ENCODE measurements around the gene PIGK.
"Not testable (repeated sequence)": the region's sequence is repeated elsewhere in the genome, so short reads cannot be mapped to it uniquely, and the experiment has no call there.

Gene PIGK

DNA sequence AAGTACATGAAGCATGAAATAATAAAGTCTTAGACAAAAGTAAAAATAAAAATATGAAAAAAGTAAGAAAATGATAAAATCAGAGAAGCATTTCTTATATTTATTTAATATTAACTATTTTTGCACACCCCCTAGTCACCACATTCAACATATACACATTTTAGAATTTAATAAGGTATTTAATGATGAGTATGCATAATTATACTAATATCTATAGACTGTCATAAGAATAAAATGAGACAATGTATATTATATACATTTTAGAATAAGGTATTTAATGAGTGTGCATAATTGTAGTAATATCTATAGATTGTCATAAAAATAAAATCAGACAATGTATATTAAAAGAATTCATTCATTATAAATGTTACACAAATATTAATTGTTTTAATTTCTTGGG is 18.9 kb downstream of the PIGK start:
- TF ChIP-seq CTCF (conservative IDR thresholded peaks at IDR 0.05; ENCODE audit: low read depth, low read length), result no peak
- no peak overlapping the region for H3K4me3 ChIP-seq (ENCODE audit: low read depth, low read length)
- no peak for DNase-seq (ENCODE audit: low read depth)

DNA sequence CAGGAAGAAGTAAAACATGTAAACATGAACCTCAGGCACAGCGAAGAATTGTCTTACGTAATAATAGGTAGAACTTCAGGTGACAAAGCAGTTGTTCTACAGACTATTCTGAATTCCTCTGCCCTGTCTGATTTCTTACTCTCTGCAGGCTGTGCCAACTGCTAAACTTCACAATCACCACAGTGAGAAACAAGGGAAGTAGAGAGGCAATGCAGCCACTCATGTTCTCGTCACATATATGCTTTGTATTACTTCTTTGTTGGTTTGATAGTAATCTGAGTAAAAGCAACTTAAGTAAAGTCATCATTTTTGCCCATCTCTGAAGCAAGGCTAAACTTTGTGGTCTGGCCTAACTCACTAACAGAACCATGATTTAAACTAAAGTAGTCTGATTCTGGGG is 21.9 kb downstream of the PIGK start:
- DNase-seq (ENCODE audit: low read depth), result no peak
- no peak overlapping the region for H3K4me3 ChIP-seq (ENCODE audit: low read depth, low read length)
- TF ChIP-seq CTCF (conservative IDR thresholded peaks at IDR 0.05; ENCODE audit: low read depth, low read length), result no peak

- no peak for DNase-seq (ENCODE audit: low read depth)
- no peak overlapping the region for H3K4me3 ChIP-seq (ENCODE audit: low read depth, low read length)
- TF ChIP-seq CTCF (conservative IDR thresholded peaks at IDR 0.05; ENCODE audit: low read depth, low read length), result no peak
Observed at GRCh38 chr1:77193951-77194350, 25.3 kb downstream of the PIGK start.

- DNase-seq (ENCODE audit: low read depth), result no peak
- TF ChIP-seq CTCF (conservative IDR thresholded peaks at IDR 0.05; ENCODE audit: low read depth, low read length), result no peak
- no peak overlapping the region for H3K4me3 ChIP-seq (ENCODE audit: low read depth, low read length)
Observed at GRCh38 chr1:77188770-77189169, 30.5 kb downstream of the PIGK start.

- not testable (repeated sequence) for H3K4me3 ChIP-seq (ENCODE audit: low read depth, low read length); DNase-seq (ENCODE audit: low read depth)
Observed at GRCh38 chr1:77186907-77187306, 32.3 kb downstream of the PIGK start.

DNA sequence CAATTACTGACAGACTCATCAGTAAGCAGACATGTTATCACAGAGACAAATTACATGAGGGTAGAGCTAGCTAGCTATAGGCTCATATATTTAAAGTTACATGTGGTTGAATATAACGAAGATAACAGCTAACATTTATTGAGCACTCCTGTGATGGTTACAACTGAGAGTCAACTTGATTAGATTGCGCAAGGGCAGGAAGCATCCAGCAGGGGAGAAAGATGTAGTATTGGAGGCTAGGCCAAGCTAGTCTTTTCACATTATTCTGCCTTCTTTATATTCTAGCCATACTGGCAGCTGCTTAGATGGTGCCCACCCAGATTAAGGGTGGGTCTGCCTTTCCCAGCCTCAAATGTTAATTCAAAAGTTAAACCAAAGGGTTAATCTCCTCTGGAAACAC is 37.1 kb downstream of the PIGK start:
- no peak overlapping the region for H3K4me3 ChIP-seq (ENCODE audit: low read depth, low read length)
- DNase-seq (ENCODE audit: low read depth), result no peak
- TF ChIP-seq CTCF (conservative IDR thresholded peaks at IDR 0.05; ENCODE audit: low read depth, low read length), result no peak

- no peak for TF ChIP-seq CTCF (conservative IDR thresholded peaks at IDR 0.05; ENCODE audit: low read depth, low read length)
- no peak overlapping the region for H3K4me3 ChIP-seq (ENCODE audit: low read depth, low read length)
- no peak for DNase-seq (ENCODE audit: low read depth)
Observed at GRCh38 chr1:77179632-77180031, 39.6 kb downstream of the PIGK start.
